Ascending aorta (tissue), 2 donors: ENCODE measurements around the gene VEGFD. TPM values are rescaled to one million over a fixed set of nuclear protein-coding genes. Genes with fewer than 3 reads are reported as not detected.

Source experiments
- DNase-seq, 2 donors: peaks; one replicate each; pipeline ENCODE4 v3.0.0-alpha.2; 2019; ENCODE audit warnings: low spot score in 2 of 2
- H3K27ac ChIP-seq, 2 donors: fragments of 200-600 bp; sonication (generic); one replicate each; pipeline ENCODE4 v1.5.1; 2016 to 2017; ENCODE audit warnings: mild to moderate bottlenecking in 1 of 2
- H3K27me3 ChIP-seq: fragments of 200-600 bp; sonication (generic); one replicate; pipeline ENCODE4 v1.5.1; 2017
- H3K36me3 ChIP-seq, 2 donors: fragments of 200-600 bp; sonication (generic); one replicate each; pipeline ENCODE4 v1.5.1; 2016
- H3K4me1 ChIP-seq, 2 donors: fragments of 200-600 bp; sonication (generic); one replicate each; pipeline ENCODE4 v1.5.1; 2016 to 2017; ENCODE audit warnings: mild to moderate bottlenecking in 1 of 2
- H3K4me3 ChIP-seq, 2 donors: fragments of 200-600 bp; sonication (generic); one replicate each; pipeline ENCODE4 v1.5.1; 2016 to 2017; ENCODE audit warnings: mild to moderate bottlenecking in 1 of 2
- H3K9me3 ChIP-seq, 2 donors: fragments of 200-600 bp; sonication (generic); one replicate each; pipeline ENCODE4 v1.5.1; 2016
- intact Hi-C: fragments of 100-400 bp; cut with DNase I; formaldehyde crosslinking; loops from one replicate; pipeline ENCODE4 v1.15.1; 2023
- total RNA-seq: library from RNA; depleted of rRNA; stranded (reverse); fragments of >200 nt; gene quantifications from one replicate; pipeline ENCODE4 v1.1.0, GENCODE V29; 2016
- TF ChIP-seq, protein P1 (sequence below), 3 experiments: fragments of 200-600 bp in 2 of 3; fragments of 450-650 bp in 1 of 3; sonication (generic) in 2 of 3; IDR thresholded peaks; one replicate each; pipeline ENCODE4 v1.5.1; 2016 to 2019; ENCODE audit warnings: antibody characterized with exemption in 3 of 3, mild to moderate bottlenecking in 1 of 3, moderate library complexity in 1 of 3

The VEGFD gene
- total RNA-seq, 1 donor from 2014 or later: 0.85 TPM

DNA sequence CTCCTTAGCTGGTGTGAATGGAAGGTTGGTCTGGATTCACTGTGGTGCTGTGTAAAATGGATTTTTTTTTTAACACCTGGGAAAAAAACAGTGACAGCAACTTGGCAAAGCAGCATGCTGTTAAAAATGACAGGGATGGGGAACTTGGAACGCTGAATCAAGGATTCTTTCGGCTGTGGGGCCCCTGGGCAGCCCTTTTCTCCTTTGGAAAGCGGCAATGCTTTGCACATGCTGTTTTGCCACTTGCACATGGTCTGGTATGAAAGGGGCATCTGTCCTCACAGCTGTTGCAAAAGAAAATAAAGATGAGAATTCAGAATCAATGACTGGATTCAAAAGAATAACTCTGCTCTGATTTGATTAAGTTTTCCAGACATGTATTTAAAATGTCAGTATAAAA is 38.2 kb downstream of the VEGFD start:
- TF ChIP-seq, protein P1, sequence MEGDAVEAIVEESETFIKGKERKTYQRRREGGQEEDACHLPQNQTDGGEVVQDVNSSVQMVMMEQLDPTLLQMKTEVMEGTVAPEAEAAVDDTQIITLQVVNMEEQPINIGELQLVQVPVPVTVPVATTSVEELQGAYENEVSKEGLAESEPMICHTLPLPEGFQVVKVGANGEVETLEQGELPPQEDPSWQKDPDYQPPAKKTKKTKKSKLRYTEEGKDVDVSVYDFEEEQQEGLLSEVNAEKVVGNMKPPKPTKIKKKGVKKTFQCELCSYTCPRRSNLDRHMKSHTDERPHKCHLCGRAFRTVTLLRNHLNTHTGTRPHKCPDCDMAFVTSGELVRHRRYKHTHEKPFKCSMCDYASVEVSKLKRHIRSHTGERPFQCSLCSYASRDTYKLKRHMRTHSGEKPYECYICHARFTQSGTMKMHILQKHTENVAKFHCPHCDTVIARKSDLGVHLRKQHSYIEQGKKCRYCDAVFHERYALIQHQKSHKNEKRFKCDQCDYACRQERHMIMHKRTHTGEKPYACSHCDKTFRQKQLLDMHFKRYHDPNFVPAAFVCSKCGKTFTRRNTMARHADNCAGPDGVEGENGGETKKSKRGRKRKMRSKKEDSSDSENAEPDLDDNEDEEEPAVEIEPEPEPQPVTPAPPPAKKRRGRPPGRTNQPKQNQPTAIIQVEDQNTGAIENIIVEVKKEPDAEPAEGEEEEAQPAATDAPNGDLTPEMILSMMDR (IDR thresholded peaks at IDR 0.05): no peak
- intact Hi-C loops: no loop called here
- peaks cover 0 to 3% of the 10 kb centered on the region in 2 donors for H3K36me3 ChIP-seq

DNA sequence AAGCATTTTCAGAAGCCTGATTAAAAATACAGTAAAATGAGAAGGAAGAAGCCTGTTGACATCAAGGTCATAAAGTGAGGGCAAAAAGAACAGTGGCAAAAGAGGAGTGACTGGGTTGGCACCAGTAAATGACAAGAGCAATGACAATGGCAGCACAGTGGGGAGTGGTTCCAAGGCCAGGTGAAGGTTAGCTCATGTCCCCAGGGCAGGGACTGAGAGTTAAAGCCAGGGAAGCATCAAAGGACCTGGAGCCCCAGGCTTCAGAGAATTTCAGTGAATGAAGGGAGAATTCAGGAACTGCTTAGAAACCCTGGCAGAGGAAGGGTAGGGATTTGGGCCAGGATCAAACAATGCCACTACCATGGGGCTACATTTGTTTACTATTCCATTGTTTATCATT is 40.1 kb downstream of the VEGFD start:
- Histone ChIP-seq H3K4me1 (no peaks in the 10 kb centered on the region), H3K27me3 (no peaks in the 10 kb centered on the region), H3K36me3 (peaks cover 0 to 3% of the 10 kb centered on the region in 2 donors), H3K9me3 (no peaks in the 10 kb centered on the region), H3K27ac (no peak overlapping the region), H3K4me3 (no peak overlapping the region)
- DNase-seq: no peak
- intact Hi-C loops: no loop called here
- TF ChIP-seq, protein P1 (IDR thresholded peaks at IDR 0.05): no peak

More for the DNA sequence above, 38.2 kb downstream of the VEGFD start:
- no peak for DNase-seq
- no peak overlapping the region for H3K4me3 ChIP-seq
- no peaks in the 10 kb centered on the region for H3K9me3 ChIP-seq
- H3K27ac ChIP-seq: no peak overlapping the region
- H3K27me3 ChIP-seq: no peaks in the 10 kb centered on the region
- H3K4me1 ChIP-seq: no peaks in the 10 kb centered on the region

DNA sequence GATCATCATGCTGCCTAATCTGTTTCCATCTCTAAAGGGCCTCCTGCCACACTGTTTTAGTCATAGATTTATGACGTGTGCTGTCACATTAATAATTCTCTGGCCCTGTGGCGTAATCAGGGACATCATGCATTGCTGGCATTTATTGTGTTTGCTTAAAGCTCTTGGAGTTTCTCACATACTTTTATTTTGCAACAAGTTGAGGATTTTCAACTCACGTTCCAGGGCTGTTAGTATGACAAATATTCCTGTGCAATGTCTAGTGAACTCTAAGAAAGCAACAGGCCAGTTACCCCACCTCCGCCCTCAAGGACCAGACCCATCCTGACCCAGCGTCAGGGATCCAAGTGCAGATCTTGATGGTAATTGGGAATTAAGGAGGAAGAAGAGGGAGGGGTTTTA is 41.1 kb downstream of the VEGFD start:
- Histone ChIP-seq H3K9me3 (no peaks in the 10 kb centered on the region), H3K27ac (no peak overlapping the region), H3K27me3 (no peaks in the 10 kb centered on the region), H3K36me3 (peaks cover 0 to 3% of the 10 kb centered on the region in 2 donors), H3K4me1 (no peaks in the 10 kb centered on the region), H3K4me3 (no peak overlapping the region)
- TF ChIP-seq, protein P1 (IDR thresholded peaks at IDR 0.05): no peak
- no peak for DNase-seq
- intact Hi-C loops: no loop called here

DNA sequence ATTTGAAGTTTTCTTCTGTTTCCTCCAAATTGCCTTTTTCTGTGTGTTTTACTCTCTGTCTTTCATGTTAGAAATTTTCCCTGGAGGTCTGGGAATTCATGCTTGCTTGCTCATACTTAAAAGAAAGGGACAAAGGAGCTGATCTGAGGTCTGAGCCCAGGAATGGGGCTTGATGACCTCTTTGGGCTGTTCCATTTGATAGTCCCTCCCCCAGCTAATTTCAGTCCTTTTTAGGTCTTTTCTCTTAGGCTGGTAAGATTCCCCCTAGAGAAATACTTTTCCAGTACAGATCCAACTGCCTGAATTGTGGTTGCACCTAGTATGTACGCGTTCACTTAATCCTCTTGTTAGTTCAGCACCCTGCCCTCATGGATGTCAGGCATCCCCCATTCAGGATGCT is 43.3 kb downstream of the VEGFD start:
- intact Hi-C loops: no loop called here
- H3K4me1 ChIP-seq: no peaks in the 10 kb centered on the region
- H3K27ac ChIP-seq: no peak overlapping the region
- H3K27me3 ChIP-seq: no peaks in the 10 kb centered on the region
- TF ChIP-seq, protein P1 (IDR thresholded peaks at IDR 0.05): no peak
- H3K9me3 ChIP-seq: no peaks in the 10 kb centered on the region
- H3K36me3 ChIP-seq: no peaks in the 10 kb centered on the region
- H3K4me3 ChIP-seq: no peak overlapping the region
- DNase-seq: no peak

DNA sequence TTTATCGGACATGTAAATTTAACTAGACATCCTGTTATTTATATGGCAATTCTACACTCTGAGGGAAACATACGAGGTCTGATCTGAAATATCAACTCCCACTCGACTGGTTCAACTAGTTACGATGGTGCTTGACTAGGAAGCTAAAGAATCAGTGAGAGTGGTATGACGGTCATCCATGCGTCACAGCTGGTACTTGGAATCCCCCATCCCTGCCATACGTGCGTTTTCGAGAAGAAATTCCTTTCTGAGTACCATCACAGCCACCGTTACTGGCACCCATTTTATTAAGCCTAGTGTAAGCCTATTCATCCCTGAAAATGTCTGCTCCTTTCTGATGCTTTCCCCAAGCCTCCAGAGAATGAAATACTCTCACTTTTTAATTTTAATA is 48.2 kb downstream of the VEGFD start:
- H3K9me3 ChIP-seq: no peaks in the 10 kb centered on the region
- peak overlapping the region; percentile 31 to 54 for H3K4me3 ChIP-seq
- H3K27me3 ChIP-seq: no peaks in the 10 kb centered on the region
- peaks cover 0 to 3% of the 10 kb centered on the region in 2 donors for H3K36me3 ChIP-seq
- peak overlapping the region; percentile 15 to 19 for H3K27ac ChIP-seq
- intact Hi-C loops: loop anchor here (10.0 kb wide), 1 partner anchor 339 kb away; no protein-coding TSS in a partner anchor
- TF ChIP-seq, protein P1 (IDR thresholded peaks at IDR 0.05): no peak
- DNase-seq: peak in 1 of 2 donors; percentile 69
- H3K4me1 ChIP-seq: no peaks in the 10 kb centered on the region
